Nephron progenitor cell (in vitro differentiated cells): Measurements from ENCODE around the gene STAT5B.
"Not testable (repeated sequence)": the region's sequence is repeated elsewhere in the genome, so short reads cannot be mapped to it uniquely, and the experiment has no call there.

ENCODE experiments used
- DNase-seq: peaks from one replicate; pipeline ENCODE4 v3.0.0; 2021
- H3K27ac Mint-ChIP-seq: 2 replicates; pipeline ENCODE4 v1.8.0; 2021; ENCODE audit warnings: mild to moderate bottlenecking, moderate library complexity, mixed read lengths
- H3K27me3 Mint-ChIP-seq: 2 replicates; pipeline ENCODE4 v1.8.0; 2021; ENCODE audit warnings: mild to moderate bottlenecking, low read depth, mixed read lengths; ENCODE audit not compliant: poor library complexity
- H3K36me3 Mint-ChIP-seq: 2 replicates; pipeline ENCODE4 v1.8.0; 2021; ENCODE audit warnings: low read depth, mixed read lengths
- H3K4me1 Mint-ChIP-seq: 2 replicates; pipeline ENCODE4 v1.8.0; 2021; ENCODE audit warnings: mixed read lengths
- H3K4me3 Mint-ChIP-seq: 2 replicates; pipeline ENCODE4 v1.8.0; 2021; ENCODE audit warnings: mild to moderate bottlenecking, moderate library complexity, mixed read lengths
- H3K9me3 Mint-ChIP-seq: 2 replicates; pipeline ENCODE4 v1.8.0; 2021; ENCODE audit warnings: mild to moderate bottlenecking, moderate library complexity, mixed read lengths
- CTCF ChIP-seq: fragments of 200-600 bp; sonication (generic); IDR thresholded peaks from 2 replicates; pipeline ENCODE4 v1.5.0; 2021; ENCODE audit warnings: antibody characterized with exemption

STAT5B gene

DNA sequence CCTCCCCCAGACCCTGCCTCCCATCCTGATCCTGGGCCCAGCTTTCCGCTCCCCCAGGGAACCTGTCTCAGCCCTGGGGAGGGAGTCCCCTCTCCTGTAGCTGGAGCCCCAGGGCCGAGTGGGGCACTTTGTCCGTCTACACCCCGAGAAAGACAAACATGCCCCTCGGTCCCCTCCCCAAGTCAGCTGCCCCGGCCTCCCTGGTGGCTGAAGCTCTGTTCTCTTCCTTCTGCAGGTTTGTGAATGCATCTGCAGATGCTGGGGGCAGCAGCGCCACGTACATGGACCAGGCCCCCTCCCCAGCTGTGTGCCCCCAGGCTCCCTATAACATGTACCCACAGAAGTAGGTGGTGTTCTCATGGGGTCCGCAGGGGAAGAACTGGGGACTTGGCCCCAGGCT lies 33.0 kb upstream of the STAT5B start:
- Mint-ChIP-seq H3K27ac (no peak overlapping the region), H3K27me3 (peaks cover 16% of the 10 kb centered on the region), H3K4me3 (no peak overlapping the region), H3K36me3 (peaks cover 4% of the 10 kb centered on the region), H3K4me1 (peaks cover 73% of the 10 kb centered on the region), H3K9me3 (no peaks in the 10 kb centered on the region)
- DNase-seq: no peak
- TF ChIP-seq CTCF: no peak

- Mint-ChIP-seq H3K4me3 (no peak overlapping the region), H3K27ac (no peak overlapping the region), H3K4me1 (peaks cover 73% of the 10 kb centered on the region), H3K36me3 (no peaks in the 10 kb centered on the region), H3K9me3 (no peaks in the 10 kb centered on the region), H3K27me3 (peaks cover 16% of the 10 kb centered on the region)
- TF ChIP-seq CTCF: no peak
- no peak for DNase-seq
Observed at GRCh38 chr17:42308446-42308845, 32.3 kb upstream of the STAT5B start.

DNA sequence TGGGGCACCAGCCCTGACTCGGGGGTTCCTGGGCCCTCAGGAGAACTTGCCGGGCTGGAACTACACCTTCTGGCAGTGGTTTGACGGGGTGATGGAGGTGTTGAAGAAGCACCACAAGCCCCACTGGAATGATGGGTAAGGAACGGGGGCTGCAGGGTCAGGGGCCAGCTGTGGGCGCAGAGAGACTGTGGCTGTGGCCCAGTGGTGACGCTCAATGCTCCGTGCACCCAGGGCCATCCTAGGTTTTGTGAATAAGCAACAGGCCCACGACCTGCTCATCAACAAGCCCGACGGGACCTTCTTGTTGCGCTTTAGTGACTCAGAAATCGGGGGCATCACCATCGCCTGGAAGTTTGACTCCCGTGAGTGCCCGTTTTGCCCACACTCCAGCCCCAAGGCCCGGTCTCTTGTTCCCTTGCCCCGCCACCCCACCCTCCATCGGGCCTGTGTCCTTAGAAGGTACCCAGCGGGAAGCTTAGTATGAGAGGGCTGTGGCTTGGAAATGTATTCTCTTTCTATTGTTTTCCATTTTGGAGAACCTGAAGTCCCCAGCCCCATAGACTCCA lies 31.3 kb upstream of the STAT5B start:
- Mint-ChIP-seq H3K9me3 (no peaks in the 10 kb centered on the region), H3K36me3 (no peaks in the 10 kb centered on the region), H3K27me3 (peaks cover 20% of the 10 kb centered on the region), H3K4me3 (no peak overlapping the region), H3K27ac (no peak overlapping the region), H3K4me1 (peaks cover 70% of the 10 kb centered on the region)
- TF ChIP-seq CTCF: no peak
- DNase-seq: no peak

DNA sequence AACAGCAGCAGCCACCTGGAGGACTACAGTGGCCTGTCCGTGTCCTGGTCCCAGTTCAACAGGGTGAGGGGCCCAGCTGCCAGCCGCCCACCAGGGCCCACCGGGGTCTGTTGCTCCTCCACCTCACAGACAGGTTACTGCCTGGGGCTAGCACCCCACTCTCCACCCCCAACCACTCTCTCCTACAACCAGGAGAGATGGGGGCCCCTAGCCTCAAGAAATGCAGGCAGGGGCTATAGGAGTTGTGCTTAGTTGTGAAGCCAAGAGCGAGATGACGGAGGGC lies 30.1 kb upstream of the STAT5B start:
- DNase-seq: no peak
- Mint-ChIP-seq H3K9me3 (no peaks in the 10 kb centered on the region), H3K36me3 (no peaks in the 10 kb centered on the region), H3K27ac (no peak overlapping the region), H3K4me3 (no peak overlapping the region), H3K4me1 (peaks cover 65% of the 10 kb centered on the region), H3K27me3 (peaks cover 20% of the 10 kb centered on the region)
- no peak for TF ChIP-seq CTCF

DNA sequence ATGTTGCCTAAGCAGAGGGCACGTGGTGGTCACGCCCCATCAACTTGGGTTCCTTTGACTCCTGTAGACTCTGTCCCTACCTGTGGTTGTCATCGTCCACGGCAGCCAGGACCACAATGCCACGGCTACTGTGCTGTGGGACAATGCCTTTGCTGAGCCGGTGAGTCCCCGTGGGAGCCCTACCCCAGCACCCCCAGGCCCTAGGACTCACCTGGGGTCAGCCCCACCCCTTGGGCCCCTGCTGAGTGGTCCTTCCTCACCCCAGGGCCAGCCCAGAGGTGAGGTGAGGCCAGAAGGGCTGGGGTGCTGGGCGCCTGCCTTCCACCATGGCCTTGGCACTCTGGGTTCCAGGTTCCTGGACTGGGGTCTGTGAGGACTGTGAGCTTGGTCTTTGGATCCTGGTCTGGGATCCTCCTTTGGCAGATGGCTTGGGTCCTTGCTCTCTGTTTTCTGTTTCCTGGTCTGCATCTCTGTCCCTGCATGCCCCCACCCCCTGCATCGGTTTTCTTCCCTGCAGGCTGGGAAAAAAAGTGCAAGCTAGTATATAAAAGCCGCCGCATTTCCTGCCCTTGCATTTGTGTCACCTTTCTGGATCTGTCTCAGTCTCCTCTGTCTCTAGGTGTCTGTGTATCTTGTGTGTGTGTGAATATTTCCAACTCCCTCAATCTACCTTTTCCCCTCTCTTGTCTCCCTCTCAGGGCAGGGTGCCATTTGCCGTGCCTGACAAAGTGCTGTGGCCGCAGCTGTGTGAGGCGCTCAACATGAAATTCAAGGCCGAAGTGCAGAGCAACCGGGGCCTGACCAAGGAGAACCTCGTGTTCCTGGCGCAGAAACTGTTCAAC lies 29.6 kb upstream of the STAT5B start:
- H3K27me3 Mint-ChIP-seq: peaks cover 19% of the 10 kb centered on the region
- no peak overlapping the region for H3K4me3 Mint-ChIP-seq
- peak overlapping the region; percentile 3 for H3K27ac Mint-ChIP-seq

GRCh38 chr17:42305031-42305330 lies 28.8 kb upstream of the STAT5B start:
- Mint-ChIP-seq H3K4me1 (peaks cover 56% of the 10 kb centered on the region), H3K27me3 (peaks cover 17% of the 10 kb centered on the region)
- not testable (repeated sequence) for H3K36me3 Mint-ChIP-seq, H3K9me3 Mint-ChIP-seq, H3K4me3 Mint-ChIP-seq, DNase-seq, H3K27ac Mint-ChIP-seq

More for the DNA sequence above, 29.6 kb upstream of the STAT5B start:
- Mint-ChIP-seq H3K4me1 (peaks cover 63% of the 10 kb centered on the region), H3K36me3 (no peaks in the 10 kb centered on the region), H3K9me3 (no peaks in the 10 kb centered on the region)
- TF ChIP-seq CTCF: no peak
- DNase-seq: no peak
